Stimulated activated CD4-positive, alpha-beta T cell treated with anti-CD3 and anti-CD28 coated beads, Interleukin-12 subunit alpha, Interleukin-12 subunit beta, amount 100 ng/mL, for 4 hours (primary cell): ENCODE data around the gene FBXL3.
"Not testable (repeated sequence)": the region's sequence is repeated elsewhere in the genome, so short reads cannot be mapped to it uniquely, and the experiment has no call there.

Experiments used
- DNase-seq: peaks from one replicate; pipeline ENCODE4 v3.0.0-alpha.2; 2020

FBXL3 gene

DNA sequence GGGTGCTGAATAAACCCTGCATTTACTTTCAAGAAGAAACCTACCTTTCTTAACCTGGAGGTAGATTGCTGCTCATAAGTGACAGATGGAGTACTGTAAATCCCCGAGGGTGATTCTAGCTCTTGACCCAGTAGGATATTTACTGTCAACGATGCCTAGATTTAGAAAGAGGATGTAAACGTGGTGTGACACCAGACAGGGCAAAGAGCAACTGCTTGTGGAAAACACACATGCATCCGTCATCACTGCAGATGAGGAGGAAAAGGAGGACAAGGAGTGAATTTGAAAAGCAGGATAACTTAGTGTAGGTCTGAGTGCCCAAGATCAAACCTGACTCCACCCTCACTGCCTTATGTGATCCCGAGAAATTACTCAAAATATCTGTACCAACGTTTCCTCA lies 44.9 kb downstream of the FBXL3 start:
- DNase-seq, result no peak

DNA sequence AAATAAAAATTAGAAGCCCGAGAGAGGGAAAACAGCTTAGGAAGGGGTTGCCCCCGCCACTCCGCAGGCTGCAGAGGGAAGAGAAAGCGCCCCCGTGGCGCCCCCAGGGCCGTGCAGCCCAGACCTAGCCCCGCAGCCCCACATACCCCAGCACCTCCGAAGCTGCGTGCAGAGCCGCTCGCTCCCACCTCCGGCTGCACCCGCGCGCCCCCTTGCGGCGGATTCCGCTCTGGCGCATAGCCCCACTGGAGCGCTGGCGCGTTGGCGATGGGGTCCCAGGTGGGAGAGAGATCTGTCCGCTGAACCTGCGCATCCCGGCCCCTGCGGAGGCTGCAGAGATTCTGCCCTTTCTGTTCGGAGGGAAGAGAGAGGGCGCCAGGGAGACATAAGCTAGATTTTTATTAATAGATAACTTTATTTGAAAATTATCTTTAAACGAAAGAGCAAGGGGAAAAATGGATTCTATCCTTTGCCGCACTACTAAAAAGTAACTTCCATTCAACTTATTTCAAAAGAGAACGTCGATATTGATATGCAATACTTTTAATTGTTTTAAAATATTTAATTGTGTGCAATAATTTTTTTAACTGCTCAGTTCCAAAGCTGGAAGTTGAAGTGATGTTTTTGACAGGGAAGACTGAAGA lies 46.8 kb downstream of the FBXL3 start:
- peak; percentile 90 for DNase-seq

DNA sequence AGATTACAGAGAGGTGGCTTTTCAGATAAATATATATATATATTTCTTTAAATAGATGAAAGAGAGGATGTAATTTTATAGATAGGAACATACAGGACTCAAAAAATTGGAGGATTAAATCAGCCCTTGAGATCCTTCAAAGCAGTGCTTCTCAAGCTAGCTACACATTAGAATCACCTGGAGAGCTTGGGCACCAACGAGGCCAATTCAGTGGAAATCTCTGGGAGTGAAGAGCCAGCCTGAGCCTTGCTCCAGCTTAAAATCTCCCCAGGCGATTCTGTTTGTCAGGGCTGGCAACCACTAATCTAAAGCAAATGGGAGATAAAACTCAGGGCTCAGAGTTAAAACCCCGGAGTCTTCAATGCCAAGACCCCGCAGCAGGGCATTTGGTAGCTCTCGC lies 50.0 kb downstream of the FBXL3 start:
- DNase-seq, result no peak

DNA sequence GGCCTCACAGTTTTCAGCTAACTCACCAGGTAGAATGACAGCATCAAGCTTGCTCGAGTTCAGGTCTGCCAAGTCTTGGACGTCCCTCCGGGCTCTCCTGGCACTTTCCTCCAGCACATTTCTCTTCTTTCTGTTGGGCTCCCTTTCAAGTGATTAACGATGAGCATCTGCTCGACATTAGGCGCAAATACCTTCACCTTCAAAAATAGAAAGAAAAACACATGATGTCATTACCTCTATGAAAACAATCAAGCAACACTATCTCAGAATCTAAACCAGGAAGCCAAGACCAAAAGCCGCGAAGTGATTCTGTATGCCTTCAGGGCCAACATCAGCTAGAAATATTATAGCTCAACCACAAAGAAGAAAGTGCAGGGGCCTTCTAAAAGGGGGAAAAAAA lies 50.5 kb downstream of the FBXL3 start:
- no peak for DNase-seq

DNA sequence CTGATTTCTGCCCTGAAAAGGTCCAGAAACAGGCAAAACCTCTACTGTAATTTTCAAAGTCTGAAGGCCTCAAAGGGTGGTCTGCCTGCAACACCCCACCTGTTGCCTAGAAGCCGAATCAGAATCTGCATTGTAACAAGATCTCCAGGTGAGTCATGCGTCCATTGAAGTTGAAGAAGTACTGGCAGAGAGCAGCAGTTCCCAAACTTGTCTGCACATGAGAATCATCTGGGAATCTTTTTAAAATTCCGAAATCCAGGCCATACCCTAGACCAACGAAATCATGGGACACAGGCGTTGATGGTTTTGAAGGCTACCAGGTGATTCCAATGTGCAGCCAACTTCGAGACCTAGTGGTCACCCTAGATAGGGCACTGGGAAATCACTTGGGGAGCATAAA lies 51.1 kb downstream of the FBXL3 start:
- DNase-seq, result no peak

DNA sequence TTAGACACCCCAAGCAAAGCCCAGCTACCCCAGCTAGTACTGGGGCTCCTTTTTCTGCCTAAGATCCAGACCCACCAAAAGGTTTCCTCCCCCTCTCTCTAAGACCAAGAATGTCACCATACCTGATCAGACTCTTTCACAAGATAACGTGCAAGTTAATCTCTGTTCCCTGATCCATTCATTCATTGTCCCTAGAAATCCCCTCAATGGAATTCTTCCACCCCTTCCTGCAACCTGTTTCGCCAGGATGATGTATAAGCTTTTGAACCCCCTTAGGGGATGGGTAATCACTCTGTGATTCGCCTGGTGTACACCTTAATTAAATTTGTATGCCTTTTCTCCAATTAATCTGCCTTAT lies 52.4 kb downstream of the FBXL3 start:
- DNase-seq, result no peak

DNA sequence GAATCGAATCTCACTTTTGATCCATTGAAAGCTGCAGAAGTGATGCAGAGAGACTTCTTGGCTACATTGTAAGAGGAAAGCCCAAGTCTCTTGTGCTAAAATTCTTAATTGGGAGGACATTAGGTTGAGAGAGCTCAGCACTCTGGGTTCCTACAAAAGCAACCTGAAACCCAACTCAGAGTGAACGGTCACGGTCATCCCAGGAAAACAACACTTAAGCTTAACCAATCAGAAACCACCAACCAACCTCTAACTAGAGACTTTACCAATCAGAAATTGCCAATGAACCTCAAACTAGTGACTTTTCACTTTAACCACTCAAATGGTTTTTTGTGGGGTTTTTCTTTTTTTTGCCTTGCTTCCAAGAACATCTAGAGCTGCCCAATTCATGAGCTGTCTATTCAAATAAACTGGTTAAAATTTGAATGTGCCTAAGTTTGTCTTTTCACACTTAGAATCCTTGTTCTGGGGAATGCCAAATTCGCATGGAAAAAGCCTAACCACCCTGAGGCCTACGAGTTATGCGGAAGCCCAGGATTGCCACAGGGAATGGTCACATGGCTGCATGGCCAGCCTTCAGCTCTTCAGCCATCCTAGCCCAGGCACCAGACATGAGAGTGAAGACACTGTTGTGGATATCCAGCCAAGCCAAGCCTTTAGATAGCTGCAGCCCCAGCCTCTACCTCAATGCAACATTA lies 52.9 kb downstream of the FBXL3 start:
- no peak for DNase-seq

DNA sequence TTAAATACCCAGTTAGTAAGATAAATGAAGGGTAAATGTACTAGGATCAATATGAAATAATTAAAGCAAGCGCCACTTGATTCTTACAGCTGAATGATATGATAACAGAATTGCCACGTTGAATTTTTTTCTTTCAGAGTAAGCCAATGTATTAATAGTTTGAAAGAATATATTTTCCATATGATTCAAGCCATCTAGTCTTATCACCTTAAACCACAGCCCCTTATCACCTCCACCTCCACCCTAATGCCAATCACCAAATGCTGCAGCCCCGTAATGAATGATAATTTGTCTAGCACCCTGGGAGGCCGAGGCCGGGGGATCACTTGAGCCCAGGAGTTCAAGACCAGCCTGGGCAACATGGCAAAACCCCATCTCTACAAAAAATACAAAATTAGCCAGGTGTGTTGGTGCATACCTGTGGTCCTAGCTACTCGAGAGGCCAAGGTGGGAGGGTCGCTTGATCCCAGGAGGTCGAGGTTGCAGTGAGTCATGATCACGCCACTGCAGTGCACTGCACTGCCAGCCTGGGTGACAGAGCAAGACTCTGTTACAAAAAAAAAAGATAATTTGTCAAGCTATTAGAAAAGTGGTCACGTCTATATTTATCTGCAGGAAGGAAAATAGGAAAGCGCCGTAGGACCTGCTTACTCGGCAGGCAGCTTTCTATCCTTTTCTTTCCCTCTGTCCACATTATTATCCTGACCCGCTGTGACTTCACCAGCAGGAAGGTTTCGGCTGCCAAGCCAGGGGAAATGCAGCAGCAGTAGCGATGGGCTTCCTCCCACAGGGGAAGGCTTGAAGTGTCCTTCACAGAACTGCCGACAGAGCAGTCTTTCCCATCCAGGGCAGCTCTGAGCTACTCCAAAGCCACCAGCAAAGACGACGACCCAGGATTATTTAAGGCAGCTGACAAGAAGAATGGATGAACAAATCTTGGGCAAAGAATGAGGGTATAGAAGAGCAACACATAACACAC lies 54.8 kb downstream of the FBXL3 start:
- no peak for DNase-seq

DNA sequence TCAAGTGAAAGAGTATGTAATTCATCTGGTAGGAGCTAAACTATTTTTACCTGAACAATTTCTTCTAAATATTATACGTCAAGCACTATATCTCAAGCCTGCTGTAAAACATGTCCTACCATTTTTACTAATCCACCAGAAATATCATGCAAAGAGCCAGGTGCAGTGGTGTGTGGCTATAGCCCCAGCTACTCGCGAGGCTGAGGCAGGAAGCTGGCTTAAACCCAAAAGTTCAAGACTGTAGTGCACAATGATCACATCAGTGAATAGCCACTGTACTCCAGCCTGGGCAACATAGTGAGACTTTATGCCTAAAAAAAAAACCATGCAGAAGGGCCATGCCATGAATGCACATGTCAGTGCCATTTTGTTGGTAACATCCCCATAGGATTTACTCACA lies 55.7 kb downstream of the FBXL3 start:
- no peak for DNase-seq

DNA sequence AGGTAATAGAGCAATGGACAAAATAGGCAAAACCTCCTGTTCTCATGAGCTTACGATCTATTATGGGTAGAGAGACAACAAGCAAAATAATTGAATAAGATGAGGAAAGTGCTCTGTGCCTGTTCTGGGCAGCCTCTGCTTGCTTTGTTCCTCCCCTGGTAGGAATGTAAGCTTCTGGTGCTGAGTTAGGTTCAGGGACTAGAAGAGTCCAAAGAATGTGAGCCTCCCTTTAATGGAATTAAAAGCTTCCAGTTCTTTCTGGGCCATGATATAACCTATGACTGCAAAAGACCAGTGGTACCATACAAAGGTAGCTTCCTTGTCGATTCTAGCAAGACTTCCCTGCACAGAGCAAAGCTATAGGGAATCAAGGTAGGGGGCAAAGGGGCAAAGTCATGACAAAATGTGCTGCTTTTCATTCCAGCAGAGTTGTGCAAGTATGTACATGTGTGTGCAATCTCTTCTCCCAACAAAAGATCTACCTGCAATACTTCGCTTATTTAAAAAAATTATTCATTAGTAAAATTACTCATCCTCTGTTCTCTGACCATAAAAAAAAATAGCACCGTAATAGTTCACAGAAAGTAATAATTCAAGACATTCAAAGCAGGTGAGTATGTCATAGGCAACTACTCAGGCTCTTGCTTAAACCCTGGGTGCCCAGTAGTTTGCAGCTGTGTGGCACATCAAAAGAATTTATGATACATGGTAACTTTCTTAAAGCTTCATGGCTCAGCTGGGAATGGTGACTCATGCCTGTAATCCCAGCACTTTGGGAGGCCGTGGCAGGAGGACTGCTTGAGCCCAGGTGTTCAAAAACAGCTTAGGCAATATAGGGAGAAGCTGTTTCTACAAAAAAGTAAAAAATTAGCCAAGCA lies 57.2 kb downstream of the FBXL3 start:
- DNase-seq, result no peak

DNA sequence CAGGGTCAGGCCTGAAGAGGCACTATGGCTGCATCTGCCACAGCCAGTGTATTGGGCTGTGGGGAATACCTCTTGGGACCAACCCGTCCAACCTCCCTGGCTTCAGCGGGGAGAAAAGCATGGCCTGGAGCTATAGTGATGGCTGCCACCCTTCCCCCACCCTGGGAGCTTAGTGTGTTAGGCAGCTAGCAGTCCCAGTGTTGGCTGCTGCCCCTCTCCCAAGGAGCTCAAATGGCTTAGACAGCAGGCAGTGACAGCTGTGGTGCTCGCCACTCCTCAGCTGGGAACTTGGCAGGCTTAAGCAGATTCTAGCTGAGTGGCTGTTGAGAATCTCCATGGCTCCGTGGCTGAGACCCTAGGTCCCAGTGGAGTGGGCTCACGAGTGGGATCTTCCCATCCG lies 58.9 kb downstream of the FBXL3 start:
- DNase-seq, result no peak

DNA sequence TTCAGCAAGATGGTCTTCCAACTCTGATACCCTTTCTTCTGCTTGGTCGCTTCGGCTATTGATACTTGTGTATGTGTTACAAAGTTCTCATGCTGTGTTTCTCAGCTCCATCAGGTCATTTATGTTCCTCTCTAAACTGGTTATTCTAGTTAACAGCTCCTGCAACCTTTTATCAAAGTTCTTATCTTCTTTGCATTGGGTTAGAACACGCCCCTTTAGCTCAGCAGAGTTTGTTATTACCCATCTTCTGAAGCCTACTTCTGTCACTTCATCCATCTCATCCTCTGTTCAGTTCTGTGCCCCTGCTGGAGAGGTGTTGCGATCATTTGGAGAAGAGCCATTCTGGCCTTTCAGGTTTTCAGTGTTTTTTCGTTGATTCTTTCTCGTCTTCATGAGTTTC lies 59.9 kb downstream of the FBXL3 start:
- DNase-seq, result no peak

DNA sequence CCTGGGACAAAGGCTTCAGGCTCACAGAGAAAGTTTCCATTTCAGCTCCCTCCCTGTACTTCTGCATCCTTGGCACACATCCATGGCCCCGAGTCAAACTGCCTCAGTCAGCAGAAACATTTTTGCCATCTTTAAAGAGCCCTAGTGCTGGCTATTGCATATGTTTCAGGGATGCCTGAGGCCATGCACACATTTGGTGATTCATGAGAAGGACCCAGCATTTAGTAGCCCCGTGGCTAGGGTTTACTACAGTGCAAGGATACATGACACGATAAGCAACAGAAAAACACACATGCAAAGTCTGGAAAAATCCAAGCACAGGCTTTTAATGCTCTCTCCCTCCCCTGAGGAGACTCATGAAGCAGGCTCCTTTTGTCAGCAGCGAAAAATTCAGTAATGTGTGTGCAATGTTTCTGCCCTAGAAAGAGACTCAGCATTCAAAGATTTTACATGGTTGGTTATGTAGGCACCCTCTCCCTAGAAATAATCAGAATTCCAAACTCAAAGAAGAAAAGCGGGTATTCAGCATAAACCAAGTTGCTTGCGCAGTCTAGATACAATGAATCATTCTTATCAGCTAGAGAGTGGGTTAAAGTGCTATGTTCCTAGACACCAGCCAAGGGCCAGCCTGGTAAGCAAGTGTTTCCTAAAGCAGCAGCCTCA lies 61.1 kb downstream of the FBXL3 start:
- DNase-seq, result no peak

DNA sequence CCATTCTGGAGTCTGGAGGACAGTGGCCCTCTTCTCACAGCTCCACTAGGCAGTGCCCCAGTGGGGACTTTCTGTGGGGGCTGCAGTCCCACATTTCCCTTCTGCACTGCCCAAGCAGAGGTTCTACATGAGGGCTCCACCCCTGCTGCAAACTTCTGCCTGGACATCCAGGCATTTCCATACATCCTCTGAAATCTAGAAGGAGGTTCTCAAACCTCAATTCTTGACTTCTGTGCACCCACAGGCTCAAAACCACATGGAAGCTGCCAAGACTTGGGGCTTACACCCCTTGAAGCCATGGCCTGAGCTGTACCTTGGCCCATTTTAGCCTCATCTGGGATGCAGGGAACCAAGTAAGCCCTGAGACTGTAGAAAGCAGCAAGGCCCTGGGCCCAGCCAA lies 67.2 kb downstream of the FBXL3 start:
- DNase-seq, result not testable (repeated sequence)

DNA sequence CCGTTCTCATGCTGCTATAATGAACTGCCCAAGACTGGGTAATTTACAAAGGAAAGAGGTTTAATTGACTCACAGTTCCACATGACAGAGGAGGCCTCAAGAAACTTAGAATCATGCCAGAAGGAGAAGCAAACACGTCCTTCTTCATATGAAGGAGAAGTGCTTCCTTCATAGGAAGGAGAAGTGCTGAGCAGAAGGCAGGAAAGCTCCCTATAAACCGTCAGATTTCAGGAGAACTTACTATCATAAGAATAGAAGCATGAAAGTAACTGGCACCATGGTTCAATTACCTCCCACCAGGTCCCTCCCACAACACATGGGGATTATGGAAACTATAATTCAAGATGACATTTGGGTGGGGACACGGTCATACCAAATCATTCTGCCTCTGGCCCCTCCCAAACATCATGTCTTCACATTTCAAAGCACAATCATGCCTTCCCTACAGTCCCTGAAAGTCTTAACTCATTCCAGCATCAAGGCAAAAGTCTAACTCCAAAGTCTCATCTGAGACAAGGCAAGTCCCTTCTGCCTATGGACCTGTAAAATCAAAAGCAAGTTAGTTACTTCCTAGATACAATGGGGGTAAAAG lies 68.0 kb downstream of the FBXL3 start:
- no peak for DNase-seq

DNA sequence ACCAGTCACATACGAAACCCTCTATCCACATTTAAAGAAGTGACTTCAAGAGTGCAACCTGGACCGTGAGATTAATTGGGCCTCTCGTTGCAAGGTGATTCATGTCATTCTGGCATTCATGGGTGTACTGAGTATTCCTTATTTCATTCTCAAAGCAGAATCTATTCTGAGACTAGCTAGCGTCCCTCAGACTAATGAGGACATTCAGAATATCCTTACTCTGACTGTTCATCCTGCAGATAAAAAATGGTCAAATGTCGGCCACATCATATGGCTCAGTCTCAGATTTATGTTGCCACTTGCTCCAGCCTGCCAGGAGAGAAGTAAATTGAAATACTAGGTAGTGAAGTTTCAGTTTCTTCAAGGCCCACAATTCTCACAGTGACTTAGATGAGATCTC lies 71.3 kb downstream of the FBXL3 start:
- DNase-seq, result no peak
